Activated T-helper 1 cell treated with anti-CD3 and anti-CD28 coated beads, Interleukin-2, amount 50 U/mL, for 16 hours (primary cell): ENCODE data around the gene SLC22A7.

Experiments
- DNase-seq, 2 donors: peaks; one replicate each; pipeline ENCODE4 v3.0.0-alpha.2; 2020; ENCODE audit warnings: low read depth in 1 of 2, low spot score in 1 of 2

SLC22A7 gene

GRCh38 chr6:43282636-43283513, 15.2 kb upstream of the SLC22A7 start:
- no peak for DNase-seq

DNA sequence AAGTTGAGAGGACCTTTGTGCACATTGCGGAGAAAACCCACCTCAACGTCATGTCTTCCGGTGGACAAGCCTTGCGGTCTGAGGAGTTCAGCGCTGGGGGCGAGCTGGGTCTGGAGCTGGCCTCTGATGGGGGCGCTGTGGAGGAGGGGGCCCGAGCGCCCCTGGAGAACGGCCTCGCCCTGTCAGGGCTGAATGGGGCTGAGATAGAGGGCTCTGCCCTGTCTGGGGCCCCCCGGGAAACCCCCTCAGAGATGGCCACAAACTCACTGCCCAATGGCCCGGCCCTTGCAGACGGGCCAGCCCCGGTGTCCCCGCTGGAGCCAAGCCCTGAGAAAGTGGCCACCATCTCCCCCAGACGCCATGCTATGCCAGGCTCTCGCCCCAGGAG, 14.6 kb upstream of the SLC22A7 start:
- DNase-seq, result no peak

GRCh38 chr6:43283905-43284304, 14.2 kb upstream of the SLC22A7 start:
- no peak for DNase-seq

- no peak for DNase-seq
These were observed 12.9 kb upstream of the SLC22A7 start for GRCh38 chr6:43284991-43285781.

- no peak for DNase-seq
These were observed 12.2 kb upstream of the SLC22A7 start for GRCh38 chr6:43285832-43286231.

GRCh38 chr6:43286456-43286979, 11.5 kb upstream of the SLC22A7 start:
- no peak for DNase-seq

DNA sequence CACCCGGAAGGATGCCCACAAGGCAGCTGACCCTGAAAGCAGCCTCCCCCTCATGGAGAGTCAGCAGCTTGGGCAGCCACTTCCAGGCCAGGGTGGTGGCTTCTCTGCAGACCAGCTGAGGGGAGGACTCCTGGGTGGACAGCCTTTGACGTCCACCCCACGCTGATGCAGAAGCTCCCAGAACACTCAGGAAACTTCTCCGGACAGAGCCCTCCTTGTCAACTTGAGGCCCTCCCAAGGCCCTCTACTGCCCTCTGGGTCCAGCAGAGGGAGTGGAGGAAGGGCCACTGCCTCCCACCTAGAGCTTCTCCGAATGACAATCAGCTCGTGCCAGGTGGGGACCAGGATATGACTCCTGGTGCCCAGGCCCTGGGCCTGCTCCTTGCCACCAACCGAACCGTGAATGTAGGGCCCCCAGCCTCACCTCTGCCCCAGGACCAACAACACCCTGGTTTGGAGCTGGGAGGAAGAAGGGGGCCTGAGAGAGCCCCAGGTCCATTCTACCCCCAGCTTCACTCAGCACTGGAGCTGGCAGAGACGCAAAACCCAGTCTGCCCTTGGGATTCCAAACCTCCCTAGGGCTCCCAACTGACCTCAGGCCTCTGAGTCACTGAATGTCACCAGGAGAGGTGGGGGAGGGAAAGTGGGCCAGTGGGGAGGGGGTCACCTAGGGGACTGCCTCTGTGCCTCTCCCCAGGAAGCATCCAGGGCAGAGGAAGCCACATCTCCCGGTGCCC, 10.9 kb upstream of the SLC22A7 start:
- DNase-seq, result no peak

GRCh38 chr6:43287717-43288679, 10.1 kb upstream of the SLC22A7 start:
- no peak for DNase-seq

GRCh38 chr6:43290339-43290904, 7.6 kb upstream of the SLC22A7 start:
- DNase-seq, result no peak

DNA sequence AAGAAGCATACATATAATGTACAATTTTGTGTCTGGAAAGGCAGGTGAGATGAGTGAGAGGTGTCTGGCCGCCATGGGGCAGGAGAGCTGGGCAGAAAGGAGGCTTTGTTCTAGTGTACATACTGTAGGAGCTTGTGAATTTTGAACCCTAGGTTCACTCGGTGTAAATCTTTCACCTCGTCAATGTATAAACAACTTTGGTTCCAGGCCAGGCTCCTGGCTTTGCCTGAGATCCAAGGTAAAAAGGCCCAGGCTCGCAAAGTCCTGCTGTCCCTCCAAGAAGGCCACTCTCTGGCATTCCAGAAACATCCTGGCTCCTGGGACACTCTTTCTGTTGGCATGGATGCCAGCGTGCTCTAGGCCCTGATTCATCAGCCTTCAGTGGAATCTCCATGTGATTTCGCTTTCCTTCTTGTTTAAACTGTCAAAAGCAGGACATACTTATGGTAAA, 7.1 kb upstream of the SLC22A7 start:
- no peak for DNase-seq

DNA sequence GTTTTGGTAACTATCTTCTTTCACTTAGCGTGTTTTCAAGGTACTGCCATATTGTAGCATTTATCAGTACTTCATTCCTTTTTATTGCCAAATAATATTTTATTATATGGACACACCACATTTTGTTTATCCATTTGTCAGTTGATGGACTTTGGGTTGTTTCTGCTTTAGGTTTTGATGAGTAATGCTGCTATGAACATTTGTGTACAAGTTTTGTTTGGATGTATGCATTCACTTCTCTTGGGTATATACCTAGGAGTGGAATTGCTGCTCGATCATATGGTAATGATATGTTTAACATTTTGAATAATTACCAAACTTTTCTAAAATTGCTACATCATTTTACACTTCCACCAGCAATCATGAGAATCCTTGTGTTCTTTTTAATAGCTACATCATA, 6.4 kb upstream of the SLC22A7 start:
- DNase-seq, result no peak

DNA sequence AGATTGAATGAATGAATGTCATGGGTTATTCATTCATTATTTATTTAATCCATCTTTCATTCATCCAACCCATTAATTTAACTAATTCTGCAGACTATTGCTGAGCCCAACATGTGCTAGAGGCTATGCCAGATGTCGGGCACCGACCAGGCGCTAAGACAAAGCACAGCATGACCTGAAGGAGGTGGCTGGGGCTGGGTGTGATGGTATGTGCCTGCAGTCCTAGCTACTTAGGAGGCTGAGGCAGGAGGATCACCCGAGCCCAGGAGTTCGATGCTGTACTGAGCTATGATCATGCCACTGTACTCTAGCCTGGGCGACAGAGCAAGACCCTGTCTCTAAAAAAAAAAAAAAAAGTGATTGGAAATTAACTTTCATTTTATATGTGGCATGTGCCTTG, 5.7 kb upstream of the SLC22A7 start:
- DNase-seq, result no peak

- DNase-seq, result no peak
These were observed 5.2 kb upstream of the SLC22A7 start for GRCh38 chr6:43292763-43293318.

DNA sequence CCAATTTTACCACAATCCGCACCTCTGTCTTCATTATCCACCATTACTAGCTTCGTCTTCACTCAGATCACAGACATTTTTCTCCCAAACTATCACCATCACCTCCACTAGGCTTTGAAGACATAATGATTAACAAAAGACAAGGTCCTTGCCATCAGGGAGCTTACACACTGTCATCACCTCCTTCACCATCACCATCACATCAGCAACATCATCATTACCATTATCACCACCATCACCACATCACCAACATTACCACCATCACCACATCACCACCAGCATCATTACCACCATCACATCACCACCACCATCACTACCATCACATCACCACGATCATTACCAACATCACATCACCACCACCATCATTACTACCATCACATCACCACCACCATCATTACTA, 4.4 kb upstream of the SLC22A7 start:
- DNase-seq, result no peak

- no peak for DNase-seq
These were observed 3.5 kb upstream of the SLC22A7 start for GRCh38 chr6:43294536-43294935.

GRCh38 chr6:43295456-43295855, 2.6 kb upstream of the SLC22A7 start:
- DNase-seq, result no peak

- no peak for DNase-seq
These were observed 1.1 kb upstream of the SLC22A7 start for GRCh38 chr6:43296780-43297497.

- DNase-seq, result no peak
These were observed 691 bp downstream of the SLC22A7 start for GRCh38 chr6:43298565-43299337.
